Panc1 (cell line): ENCODE data around the gene PELI1. TPM values are rescaled to one million over a fixed set of nuclear protein-coding genes. Genes with fewer than 3 reads are reported as not detected.

Experiments
- ATAC-seq: fragments of 200-7000 bp; cut with Tn5 transposase; 2 replicates; pipeline ENCODE4 v1.9.1; 2020; ENCODE audit warnings: mild to moderate bottlenecking, moderate library complexity
- BruUV-seq: library from RNA; stranded (reverse); fragments of 400-500 nt; replicated peaks from 2 replicates; lab custom pipeline; 2021; lab: Mats Ljungman, UMichigan
- CTCF ChIA-PET: fragments of 300-600 bp; sonication (Branson Sonifier 250); formaldehyde crosslinking; loops from one replicate; lab custom pipeline; 2022; ENCODE audit warnings: antibody characterized with exemption; lab: Charles Lee
- POLR2A ChIA-PET: fragments of 300-600 bp; sonication (Branson Sonifier 250); formaldehyde crosslinking; loops from one replicate; lab custom pipeline; 2022; ENCODE audit warnings: antibody characterized with exemption; lab: Charles Lee
- DNase-seq: peaks from one replicate; pipeline ENCODE4 v3.0.0-alpha.2; 2010; ENCODE audit warnings: low read depth, low spot score
- H3K27ac ChIP-seq: 2 replicates; pipeline ENCODE4 v1.5.1; 2011; ENCODE audit warnings: mild to moderate bottlenecking, low read length, inconsistent platforms
- H3K27me3 ChIP-seq: fragments of 200-500 bp; sonication (Bioruptor generic); 2 replicates; pipeline ENCODE4 v1.6.0; 2014; ENCODE audit warnings: low read length, inconsistent platforms; ENCODE audit not compliant: control insufficient read depth, insufficient read depth
- H3K36me3 ChIP-seq: fragments of 200-500 bp; sonication (Bioruptor generic); 2 replicates; pipeline ENCODE4 v1.5.1; 2014; ENCODE audit warnings: inconsistent platforms, mild to moderate bottlenecking, low read length, moderate library complexity; ENCODE audit not compliant: control insufficient read depth, insufficient read depth
- H3K4me1 ChIP-seq: 2 replicates; pipeline ENCODE4 v1.5.1; 2011; ENCODE audit warnings: inconsistent platforms, mild to moderate bottlenecking, low read length, moderate library complexity; ENCODE audit not compliant: control insufficient read depth, insufficient read depth
- H3K4me3 ChIP-seq, 2 experiments: 2 replicates each; pipeline ENCODE4 v1.5.1; 2011 to 2012; ENCODE audit warnings: low read depth in 2 of 2, low read length in 2 of 2, mild to moderate bottlenecking in 2 of 2, inconsistent platforms in 1 of 2, moderate library complexity in 1 of 2
- H3K9me3 ChIP-seq: fragments of 200-500 bp; sonication (Bioruptor generic); 2 replicates; pipeline ENCODE4 v1.5.1; 2014; ENCODE audit warnings: low read depth, mild to moderate bottlenecking, inconsistent platforms, low read length, moderate library complexity; ENCODE audit not compliant: control insufficient read depth, insufficient read depth
- POLR2AphosphoS5 ChIP-seq: IDR thresholded peaks from 2 replicates; pipeline ENCODE4 v1.6.1; 2012; ENCODE audit warnings: mild to moderate bottlenecking, low read depth, low read length, moderate library complexity
- SIN3A ChIP-seq: IDR thresholded peaks from 2 replicates; pipeline ENCODE4 v1.6.1; 2012; ENCODE audit warnings: low read depth, mild to moderate bottlenecking, low read length, moderate library complexity, borderline replicate concordance; ENCODE audit not compliant: insufficient read depth
- TCF7L2 ChIP-seq: IDR thresholded peaks from 2 replicates; pipeline ENCODE4 v1.6.1; 2011; ENCODE audit warnings: mild to moderate bottlenecking, low read depth, low read length, inconsistent platforms
- in situ Hi-C: cut with HindIII; loops from 2 replicates; pipeline ENCODE4 v1.10.0; 2016; ENCODE audit warnings: low sequenced_read_pairs, low pct_unique_long_range_greater_than_20kb
- intact Hi-C: fragments of 100-400 bp; cut with micrococcal nuclease; formaldehyde crosslinking; loops from one replicate; pipeline ENCODE4 v1.10.0; 2022; ENCODE audit not compliant: unreplicated experiment
- total RNA-seq: library from RNA; stranded (reverse); gene quantifications from one replicate; pipeline ENCODE4 v1.2.1, GENCODE V29; 2021; ENCODE audit not compliant: unreplicated experiment
- TF ChIP-seq, protein P1 (sequence below), 2 experiments: IDR thresholded peaks; 2 replicates each; pipeline ENCODE4 v1.6.1; 2011 to 2012; ENCODE audit warnings: low read depth in 2 of 2, control low read depth in 1 of 2, low read length in 1 of 2, mild to moderate bottlenecking in 1 of 2, moderate library complexity in 1 of 2; ENCODE audit not compliant: insufficient read depth in 1 of 2
- TF ChIP-seq, protein P2 (sequence below): fragments of 450-650 bp; IDR thresholded peaks from 2 replicates; pipeline ENCODE4 v1.5.1; 2017; ENCODE audit warnings: mild to moderate bottlenecking

PELI1 gene
- total RNA-seq, 1 experiment from 2014 or later: 6.7 TPM

DNA sequence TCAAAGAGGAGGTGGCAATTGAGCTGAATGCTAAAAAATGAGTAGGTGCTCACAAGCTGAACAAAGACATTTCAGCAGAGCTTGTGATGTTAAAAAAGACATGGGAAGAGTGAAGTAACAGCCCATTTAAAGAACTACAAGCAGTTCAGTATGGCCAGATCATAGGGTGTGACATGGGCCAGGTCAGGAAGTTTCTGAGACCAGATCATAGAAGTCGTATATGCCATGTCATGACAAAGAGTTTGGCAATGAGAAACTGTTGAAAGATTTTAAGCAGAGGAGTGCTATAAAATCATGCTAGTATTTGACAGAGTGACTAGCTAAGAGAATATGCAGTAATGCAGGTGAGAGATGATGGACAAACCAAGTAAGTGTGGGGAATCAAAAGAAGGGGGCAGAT is 7.3 kb upstream of the PELI1 start:
- Histone ChIP-seq H3K4me1 (no peaks in the 10 kb centered on the region), H3K36me3 (no peaks in the 10 kb centered on the region), H3K27me3 (peaks cover 7% of the 10 kb centered on the region), H3K27ac (no peak overlapping the region), H3K9me3 (no peaks in the 10 kb centered on the region), H3K4me3 (no peak overlapping the region)
- no peak for TF ChIP-seq SIN3A
- no peak for TF ChIP-seq TCF7L2
- TF ChIP-seq, protein P1, sequence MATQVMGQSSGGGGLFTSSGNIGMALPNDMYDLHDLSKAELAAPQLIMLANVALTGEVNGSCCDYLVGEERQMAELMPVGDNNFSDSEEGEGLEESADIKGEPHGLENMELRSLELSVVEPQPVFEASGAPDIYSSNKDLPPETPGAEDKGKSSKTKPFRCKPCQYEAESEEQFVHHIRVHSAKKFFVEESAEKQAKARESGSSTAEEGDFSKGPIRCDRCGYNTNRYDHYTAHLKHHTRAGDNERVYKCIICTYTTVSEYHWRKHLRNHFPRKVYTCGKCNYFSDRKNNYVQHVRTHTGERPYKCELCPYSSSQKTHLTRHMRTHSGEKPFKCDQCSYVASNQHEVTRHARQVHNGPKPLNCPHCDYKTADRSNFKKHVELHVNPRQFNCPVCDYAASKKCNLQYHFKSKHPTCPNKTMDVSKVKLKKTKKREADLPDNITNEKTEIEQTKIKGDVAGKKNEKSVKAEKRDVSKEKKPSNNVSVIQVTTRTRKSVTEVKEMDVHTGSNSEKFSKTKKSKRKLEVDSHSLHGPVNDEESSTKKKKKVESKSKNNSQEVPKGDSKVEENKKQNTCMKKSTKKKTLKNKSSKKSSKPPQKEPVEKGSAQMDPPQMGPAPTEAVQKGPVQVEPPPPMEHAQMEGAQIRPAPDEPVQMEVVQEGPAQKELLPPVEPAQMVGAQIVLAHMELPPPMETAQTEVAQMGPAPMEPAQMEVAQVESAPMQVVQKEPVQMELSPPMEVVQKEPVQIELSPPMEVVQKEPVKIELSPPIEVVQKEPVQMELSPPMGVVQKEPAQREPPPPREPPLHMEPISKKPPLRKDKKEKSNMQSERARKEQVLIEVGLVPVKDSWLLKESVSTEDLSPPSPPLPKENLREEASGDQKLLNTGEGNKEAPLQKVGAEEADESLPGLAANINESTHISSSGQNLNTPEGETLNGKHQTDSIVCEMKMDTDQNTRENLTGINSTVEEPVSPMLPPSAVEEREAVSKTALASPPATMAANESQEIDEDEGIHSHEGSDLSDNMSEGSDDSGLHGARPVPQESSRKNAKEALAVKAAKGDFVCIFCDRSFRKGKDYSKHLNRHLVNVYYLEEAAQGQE (IDR thresholded peaks at IDR 0.05; ENCODE audit: insufficient read depth in 1 of 2, low read depth in 2 of 2, low read length in 1 of 2): no peak
- TF ChIP-seq, protein P2, sequence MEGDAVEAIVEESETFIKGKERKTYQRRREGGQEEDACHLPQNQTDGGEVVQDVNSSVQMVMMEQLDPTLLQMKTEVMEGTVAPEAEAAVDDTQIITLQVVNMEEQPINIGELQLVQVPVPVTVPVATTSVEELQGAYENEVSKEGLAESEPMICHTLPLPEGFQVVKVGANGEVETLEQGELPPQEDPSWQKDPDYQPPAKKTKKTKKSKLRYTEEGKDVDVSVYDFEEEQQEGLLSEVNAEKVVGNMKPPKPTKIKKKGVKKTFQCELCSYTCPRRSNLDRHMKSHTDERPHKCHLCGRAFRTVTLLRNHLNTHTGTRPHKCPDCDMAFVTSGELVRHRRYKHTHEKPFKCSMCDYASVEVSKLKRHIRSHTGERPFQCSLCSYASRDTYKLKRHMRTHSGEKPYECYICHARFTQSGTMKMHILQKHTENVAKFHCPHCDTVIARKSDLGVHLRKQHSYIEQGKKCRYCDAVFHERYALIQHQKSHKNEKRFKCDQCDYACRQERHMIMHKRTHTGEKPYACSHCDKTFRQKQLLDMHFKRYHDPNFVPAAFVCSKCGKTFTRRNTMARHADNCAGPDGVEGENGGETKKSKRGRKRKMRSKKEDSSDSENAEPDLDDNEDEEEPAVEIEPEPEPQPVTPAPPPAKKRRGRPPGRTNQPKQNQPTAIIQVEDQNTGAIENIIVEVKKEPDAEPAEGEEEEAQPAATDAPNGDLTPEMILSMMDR: no peak
- TF ChIP-seq POLR2AphosphoS5: no peak
- DNase-seq: no peak
- in situ Hi-C loops: no loop called here
- intact Hi-C loops: no loop called here
- BruUV-seq: no TSS peak
- ChIA-PET POLR2A (no interaction called here), CTCF (no interaction called here)
- ATAC-seq: no peak

DNA sequence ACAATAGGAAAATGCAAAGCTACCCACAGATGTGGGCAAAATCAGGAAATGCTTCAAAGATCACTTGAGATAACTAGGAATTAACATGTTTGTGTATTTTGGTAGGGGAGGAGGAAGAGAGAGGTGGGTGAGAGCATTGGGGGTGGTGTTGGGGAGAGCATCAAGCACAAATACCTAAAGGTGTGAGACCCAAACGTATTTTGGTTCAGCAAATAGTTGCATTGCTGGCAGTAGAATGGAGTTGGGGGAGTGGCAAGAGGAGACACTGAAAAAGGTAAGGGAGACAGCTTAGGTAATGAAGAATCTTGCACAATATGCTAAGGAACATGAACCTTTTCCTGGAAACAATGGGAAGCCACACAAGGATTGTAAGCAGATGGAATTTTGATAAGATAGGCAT is 1.5 kb upstream of the PELI1 start:
- Histone ChIP-seq H3K4me3 (no peak overlapping the region), H3K36me3 (no peaks in the 10 kb centered on the region), H3K4me1 (peaks cover 16% of the 10 kb centered on the region), H3K9me3 (no peaks in the 10 kb centered on the region), H3K27me3 (no peaks in the 10 kb centered on the region; the same call in 1 of the 2 replicates), H3K27ac (no peak overlapping the region)
- in situ Hi-C loops (no loop called here), intact Hi-C loops (no loop called here)
- DNase-seq: no peak
- no TSS peak for BruUV-seq
- POLR2A ChIA-PET: interaction anchor here (0.6 kb wide), 1 partner anchor 1082 kb away, joined by 4 read pairs; the partner anchor contains the start of gene ACTR2
- CTCF ChIA-PET: no interaction called here
- ATAC-seq: no peak
- no peak for TF ChIP-seq POLR2AphosphoS5
- TF ChIP-seq SIN3A: no peak
- no peak for TF ChIP-seq TCF7L2
- TF ChIP-seq, protein P2: no peak
- TF ChIP-seq, protein P1 (IDR thresholded peaks at IDR 0.05; ENCODE audit: insufficient read depth in 1 of 2, low read depth in 2 of 2, low read length in 1 of 2): no peak
